ENCODE measurements around the gene XYLT1.

The XYLT1 gene

DNA sequence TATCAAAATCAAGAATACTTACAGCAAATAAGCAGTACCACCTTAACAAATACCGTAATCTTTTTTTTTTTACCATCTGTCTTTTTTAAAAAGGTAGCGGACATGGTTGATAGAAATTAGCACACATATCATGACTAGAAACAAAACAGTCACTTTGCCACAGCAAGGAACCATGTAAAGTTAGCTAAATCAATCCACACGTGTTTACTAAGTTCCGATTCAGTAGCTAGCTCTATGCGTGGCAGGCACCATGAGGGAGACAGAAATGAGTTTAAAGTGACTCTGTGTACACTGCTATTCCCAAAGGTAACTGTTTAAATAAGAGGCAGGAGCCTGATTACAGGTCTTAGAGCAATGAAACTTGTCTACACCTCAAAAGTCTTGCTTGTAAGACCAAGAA, 108.6 kb downstream of the XYLT1 start:
- DNase-seq, result no peak
- H3K56ac ChIP-seq (ENCODE audit: low read length), result peak overlapping the region; percentile 63
- H2BK15ac ChIP-seq (replicated peaks; ENCODE audit: low read depth), result no peak overlapping the region
- WGBS (ENCODE audit: extremely low coverage, insufficient coverage, low lambda C conversion rate), result 100% methylated on average over 1 of the region's 5 CpGs
- no peak overlapping the region for H3K4me3 ChIP-seq (ENCODE audit: low read length)
- no peaks in the 10 kb centered on the region for H3K36me3 ChIP-seq (ENCODE audit: control insufficient read depth, insufficient read depth, low read length)
- no peaks in the 10 kb centered on the region for H3K27me3 ChIP-seq (ENCODE audit: insufficient read depth, low read length, poor library complexity)
- H3K18ac ChIP-seq (ENCODE audit: low read length), result no peak overlapping the region
- no peak overlapping the region for H2AK5ac ChIP-seq (ENCODE audit: low read length)
- no peak overlapping the region for H3K4ac ChIP-seq (ENCODE audit: low read depth, low read length)
- no peak overlapping the region for H3K4me2 ChIP-seq (ENCODE audit: low read length)
- H3K23ac ChIP-seq (ENCODE audit: low read length), result no peak overlapping the region
- H2BK5ac ChIP-seq (ENCODE audit: low read length), result no peak overlapping the region
- peaks cover 5% of the 10 kb centered on the region for H3K79me1 ChIP-seq (ENCODE audit: low read length)
- no peaks in the 10 kb centered on the region for H3K79me2 ChIP-seq (ENCODE audit: control insufficient read depth, insufficient read depth, low read length)
- H4K5ac ChIP-seq (ENCODE audit: low read length), result no peak overlapping the region
- no peak overlapping the region for H2BK120ac ChIP-seq (ENCODE audit: low read depth, low read length)
- H4K8ac ChIP-seq (ENCODE audit: low read depth, low read length), result no peak overlapping the region
- H3K4me1 ChIP-seq (ENCODE audit: control insufficient read depth, low read depth, low read length), result peaks cover 13% of the 10 kb centered on the region
- no peak overlapping the region for H3K27ac ChIP-seq (ENCODE audit: low read depth, low read length)
- no peak overlapping the region for H3K9ac ChIP-seq (ENCODE audit: low read length)

- no peak overlapping the region for H3K4ac ChIP-seq (ENCODE audit: low read depth, low read length)
- no peak overlapping the region for H3K23ac ChIP-seq (ENCODE audit: low read length)
- no peaks in the 10 kb centered on the region for H3K27me3 ChIP-seq (ENCODE audit: insufficient read depth, low read length, poor library complexity)
- peaks cover 5% of the 10 kb centered on the region for H3K79me1 ChIP-seq (ENCODE audit: low read length)
- H2BK15ac ChIP-seq (replicated peaks; ENCODE audit: low read depth), result no peak overlapping the region
- H3K56ac ChIP-seq (ENCODE audit: low read length), result no peak overlapping the region
- no CpG with 5 or more reads among the region's 7 CpGs for WGBS (ENCODE audit: extremely low coverage, insufficient coverage, low lambda C conversion rate)
- DNase-seq, result no peak
- no peak overlapping the region for H3K4me2 ChIP-seq (ENCODE audit: low read length)
- H3K4me3 ChIP-seq (ENCODE audit: low read length), result no peak overlapping the region
- H2BK120ac ChIP-seq (ENCODE audit: low read depth, low read length), result no peak overlapping the region
- H3K36me3 ChIP-seq (ENCODE audit: control insufficient read depth, insufficient read depth, low read length), result no peaks in the 10 kb centered on the region
- H4K5ac ChIP-seq (ENCODE audit: low read length), result no peak overlapping the region
- no peak overlapping the region for H2BK5ac ChIP-seq (ENCODE audit: low read length)
- no peaks in the 10 kb centered on the region for H3K79me2 ChIP-seq (ENCODE audit: control insufficient read depth, insufficient read depth, low read length)
- H4K8ac ChIP-seq (ENCODE audit: low read depth, low read length), result no peak overlapping the region
- H3K9ac ChIP-seq (ENCODE audit: low read length), result no peak overlapping the region
- no peak overlapping the region for H3K27ac ChIP-seq (ENCODE audit: low read depth, low read length)
- peaks cover 11% of the 10 kb centered on the region for H3K4me1 ChIP-seq (ENCODE audit: control insufficient read depth, low read depth, low read length)
- H3K18ac ChIP-seq (ENCODE audit: low read length), result no peak overlapping the region
- no peak overlapping the region for H2AK5ac ChIP-seq (ENCODE audit: low read length)
Measured at GRCh38 chr16:17360693-17361122, 110.1 kb downstream of the XYLT1 start.

DNA sequence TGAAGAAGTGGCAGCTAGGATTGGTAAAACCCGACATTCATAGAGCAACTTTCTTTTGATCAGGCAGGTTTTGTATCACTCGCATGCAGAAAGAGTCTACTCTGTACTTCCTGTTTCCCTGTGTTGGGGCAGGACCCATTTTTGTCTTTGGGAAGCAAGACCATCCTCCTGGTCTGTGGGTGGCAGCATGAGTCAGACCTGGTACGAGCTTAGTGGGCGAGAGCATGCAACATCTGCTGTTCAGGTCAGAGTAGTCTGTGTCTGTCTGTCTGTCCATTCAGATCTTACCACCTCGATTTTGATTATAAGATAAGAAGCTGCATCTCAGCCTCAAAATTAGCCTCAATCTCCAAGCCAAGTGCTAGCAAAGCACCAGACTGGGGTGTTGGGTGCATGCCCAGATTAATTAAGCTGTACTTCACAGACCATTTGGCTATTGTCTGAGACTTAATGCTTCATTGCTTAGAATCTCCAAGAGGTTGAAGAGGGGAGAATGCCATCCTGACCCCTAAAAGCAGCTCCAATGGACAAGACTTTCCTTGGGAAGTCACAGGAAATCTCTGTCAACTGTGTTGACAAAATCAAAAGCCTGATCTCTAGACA, 110.9 kb downstream of the XYLT1 start:
- H2BK15ac ChIP-seq (replicated peaks; ENCODE audit: low read depth), result no peak overlapping the region
- no peak overlapping the region for H2BK120ac ChIP-seq (ENCODE audit: low read depth, low read length)
- H4K8ac ChIP-seq (ENCODE audit: low read depth, low read length), result no peak overlapping the region
- no peak overlapping the region for H3K4me2 ChIP-seq (ENCODE audit: low read length)
- no CpG with 5 or more reads among the region's 5 CpGs for WGBS (ENCODE audit: extremely low coverage, insufficient coverage, low lambda C conversion rate)
- H3K56ac ChIP-seq (ENCODE audit: low read length), result no peak overlapping the region
- no peaks in the 10 kb centered on the region for H3K79me2 ChIP-seq (ENCODE audit: control insufficient read depth, insufficient read depth, low read length)
- H3K9ac ChIP-seq (ENCODE audit: low read length), result no peak overlapping the region
- no peak overlapping the region for H4K5ac ChIP-seq (ENCODE audit: low read length)
- peaks cover 11% of the 10 kb centered on the region for H3K4me1 ChIP-seq (ENCODE audit: control insufficient read depth, low read depth, low read length)
- H3K27me3 ChIP-seq (ENCODE audit: insufficient read depth, low read length, poor library complexity), result no peaks in the 10 kb centered on the region
- no peak overlapping the region for H3K18ac ChIP-seq (ENCODE audit: low read length)
- H3K36me3 ChIP-seq (ENCODE audit: control insufficient read depth, insufficient read depth, low read length), result no peaks in the 10 kb centered on the region
- DNase-seq, result no peak
- peaks cover 5% of the 10 kb centered on the region for H3K79me1 ChIP-seq (ENCODE audit: low read length)
- H3K27ac ChIP-seq (ENCODE audit: low read depth, low read length), result no peak overlapping the region
- H2AK5ac ChIP-seq (ENCODE audit: low read length), result no peak overlapping the region
- no peak overlapping the region for H3K23ac ChIP-seq (ENCODE audit: low read length)
- no peak overlapping the region for H3K4me3 ChIP-seq (ENCODE audit: low read length)
- H2BK5ac ChIP-seq (ENCODE audit: low read length), result no peak overlapping the region
- no peak overlapping the region for H3K4ac ChIP-seq (ENCODE audit: low read depth, low read length)

- peak overlapping the region; percentile 45 for H3K23ac ChIP-seq (ENCODE audit: low read length)
- H2AK5ac ChIP-seq (ENCODE audit: low read length), result no peak overlapping the region
- H3K27ac ChIP-seq (ENCODE audit: low read depth, low read length), result no peak overlapping the region
- peaks cover 11% of the 10 kb centered on the region for H3K4me1 ChIP-seq (ENCODE audit: control insufficient read depth, low read depth, low read length)
- no peak overlapping the region for H4K5ac ChIP-seq (ENCODE audit: low read length)
- H4K8ac ChIP-seq (ENCODE audit: low read depth, low read length), result no peak overlapping the region
- no CpG with 5 or more reads among the region's 3 CpGs for WGBS (ENCODE audit: extremely low coverage, insufficient coverage, low lambda C conversion rate)
- H3K56ac ChIP-seq (ENCODE audit: low read length), result no peak overlapping the region
- no peak overlapping the region for H3K4ac ChIP-seq (ENCODE audit: low read depth, low read length)
- no peak overlapping the region for H2BK15ac ChIP-seq (replicated peaks; ENCODE audit: low read depth)
- no peaks in the 10 kb centered on the region for H3K27me3 ChIP-seq (ENCODE audit: insufficient read depth, low read length, poor library complexity)
- DNase-seq, result no peak
- no peak overlapping the region for H3K4me3 ChIP-seq (ENCODE audit: low read length)
- no peak overlapping the region for H3K4me2 ChIP-seq (ENCODE audit: low read length)
- H2BK120ac ChIP-seq (ENCODE audit: low read depth, low read length), result no peak overlapping the region
- H3K9ac ChIP-seq (ENCODE audit: low read length), result no peak overlapping the region
- no peak overlapping the region for H2BK5ac ChIP-seq (ENCODE audit: low read length)
- no peaks in the 10 kb centered on the region for H3K36me3 ChIP-seq (ENCODE audit: control insufficient read depth, insufficient read depth, low read length)
- no peaks in the 10 kb centered on the region for H3K79me2 ChIP-seq (ENCODE audit: control insufficient read depth, insufficient read depth, low read length)
- H3K79me1 ChIP-seq (ENCODE audit: low read length), result peaks cover 5% of the 10 kb centered on the region
- no peak overlapping the region for H3K18ac ChIP-seq (ENCODE audit: low read length)
Measured at GRCh38 chr16:17358846-17359245, 111.9 kb downstream of the XYLT1 start.

DNA sequence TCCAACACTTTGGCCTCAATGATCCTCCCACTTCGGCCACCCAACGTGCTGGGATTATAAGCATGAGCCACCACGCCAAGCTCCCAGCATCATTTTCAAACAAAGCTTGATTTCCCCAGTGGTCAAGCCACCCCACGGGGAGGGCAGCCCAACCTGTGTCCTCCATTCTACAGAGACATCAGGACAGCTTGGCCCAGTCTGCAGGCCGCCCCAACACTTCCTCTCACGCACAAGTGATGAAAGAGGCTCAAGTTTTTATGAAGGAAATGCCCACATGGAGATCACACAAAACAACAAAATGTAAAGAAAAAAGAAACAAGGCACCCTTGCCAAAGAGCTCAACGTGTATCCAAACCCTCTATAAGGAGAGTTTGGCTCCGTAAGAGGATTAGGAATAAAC, 112.4 kb downstream of the XYLT1 start:
- H3K23ac ChIP-seq (ENCODE audit: low read length), result no peak overlapping the region
- H4K5ac ChIP-seq (ENCODE audit: low read length), result no peak overlapping the region
- H2AK5ac ChIP-seq (ENCODE audit: low read length), result no peak overlapping the region
- H4K8ac ChIP-seq (ENCODE audit: low read depth, low read length), result no peak overlapping the region
- H3K79me2 ChIP-seq (ENCODE audit: control insufficient read depth, insufficient read depth, low read length), result no peaks in the 10 kb centered on the region
- no CpG with 5 or more reads among the region's 8 CpGs for WGBS (ENCODE audit: extremely low coverage, insufficient coverage, low lambda C conversion rate)
- H3K4me3 ChIP-seq (ENCODE audit: low read length), result no peak overlapping the region
- no peak overlapping the region for H3K9ac ChIP-seq (ENCODE audit: low read length)
- H3K56ac ChIP-seq (ENCODE audit: low read length), result no peak overlapping the region
- no peak overlapping the region for H3K4me2 ChIP-seq (ENCODE audit: low read length)
- no peak overlapping the region for H2BK120ac ChIP-seq (ENCODE audit: low read depth, low read length)
- no peak overlapping the region for H2BK15ac ChIP-seq (replicated peaks; ENCODE audit: low read depth)
- no peak overlapping the region for H2BK5ac ChIP-seq (ENCODE audit: low read length)
- no peak overlapping the region for H3K27ac ChIP-seq (ENCODE audit: low read depth, low read length)
- DNase-seq, result no peak
- H3K18ac ChIP-seq (ENCODE audit: low read length), result no peak overlapping the region
- no peaks in the 10 kb centered on the region for H3K36me3 ChIP-seq (ENCODE audit: control insufficient read depth, insufficient read depth, low read length)
- H3K79me1 ChIP-seq (ENCODE audit: low read length), result peaks cover 5% of the 10 kb centered on the region
- H3K4me1 ChIP-seq (ENCODE audit: control insufficient read depth, low read depth, low read length), result peaks cover 11% of the 10 kb centered on the region
- H3K4ac ChIP-seq (ENCODE audit: low read depth, low read length), result no peak overlapping the region
- no peaks in the 10 kb centered on the region for H3K27me3 ChIP-seq (ENCODE audit: insufficient read depth, low read length, poor library complexity)
